WERI-Rb-1 (cell line): ENCODE results near the gene TCP11L2.

Experiments
- DNase-seq: peaks from one replicate; pipeline ENCODE4 v3.0.0-alpha.2; 2020
- H3K27ac ChIP-seq: fragments of 250-450 bp; sonication (Bioruptor Pico); 2 replicates; pipeline ENCODE4 v1.5.1; 2020; ENCODE audit warnings: mild to moderate bottlenecking, moderate library complexity
- H3K27me3 ChIP-seq: fragments of 250-450 bp; sonication (Bioruptor Pico); 2 replicates; pipeline ENCODE4 v1.5.1; 2021; ENCODE audit warnings: mild to moderate bottlenecking, low read depth, moderate library complexity; ENCODE audit not compliant: insufficient read depth, severe bottlenecking
- H3K36me3 ChIP-seq: fragments of 250-450 bp; sonication (Bioruptor Pico); 2 replicates; pipeline ENCODE4 v1.5.1; 2020; ENCODE audit warnings: mild to moderate bottlenecking, moderate library complexity
- H3K4me3 ChIP-seq: 2 replicates; pipeline ENCODE4 v1.5.1; 2011; ENCODE audit warnings: low read depth, mild to moderate bottlenecking, control low read depth, low read length
- H3K9me3 ChIP-seq: fragments of 250-450 bp; sonication (Bioruptor Pico); 2 replicates; pipeline ENCODE4 v1.5.1; 2021; ENCODE audit warnings: mild to moderate bottlenecking, moderate library complexity; ENCODE audit not compliant: severe bottlenecking
- TF ChIP-seq, protein P1 (sequence below): IDR thresholded peaks from 2 replicates; pipeline ENCODE4 v1.5.1; 2011; ENCODE audit warnings: low read depth, mild to moderate bottlenecking, control low read depth, inconsistent platforms, low read length

TCP11L2 gene

DNA sequence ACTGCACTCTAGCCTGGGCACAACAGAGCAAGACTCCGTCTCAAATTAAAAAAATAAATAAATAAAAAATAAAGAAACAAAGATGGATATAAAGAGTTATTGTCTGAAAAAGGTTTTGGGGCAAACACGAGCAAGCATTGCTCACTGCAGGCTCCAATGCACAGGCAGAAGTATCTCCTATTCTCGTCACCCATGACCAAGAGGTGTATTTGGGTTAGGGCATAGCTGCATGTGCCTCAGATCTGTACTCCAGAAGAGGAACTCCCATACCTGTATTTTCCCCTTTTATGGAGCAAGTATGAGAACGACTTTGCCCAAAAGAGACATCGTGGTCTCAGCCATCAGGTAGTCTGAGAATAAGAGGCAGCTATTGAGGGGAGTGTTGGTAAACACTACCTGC, 10.2 kb upstream of the TCP11L2 start:
- H3K27me3 ChIP-seq: no peaks in the 10 kb centered on the region

DNA sequence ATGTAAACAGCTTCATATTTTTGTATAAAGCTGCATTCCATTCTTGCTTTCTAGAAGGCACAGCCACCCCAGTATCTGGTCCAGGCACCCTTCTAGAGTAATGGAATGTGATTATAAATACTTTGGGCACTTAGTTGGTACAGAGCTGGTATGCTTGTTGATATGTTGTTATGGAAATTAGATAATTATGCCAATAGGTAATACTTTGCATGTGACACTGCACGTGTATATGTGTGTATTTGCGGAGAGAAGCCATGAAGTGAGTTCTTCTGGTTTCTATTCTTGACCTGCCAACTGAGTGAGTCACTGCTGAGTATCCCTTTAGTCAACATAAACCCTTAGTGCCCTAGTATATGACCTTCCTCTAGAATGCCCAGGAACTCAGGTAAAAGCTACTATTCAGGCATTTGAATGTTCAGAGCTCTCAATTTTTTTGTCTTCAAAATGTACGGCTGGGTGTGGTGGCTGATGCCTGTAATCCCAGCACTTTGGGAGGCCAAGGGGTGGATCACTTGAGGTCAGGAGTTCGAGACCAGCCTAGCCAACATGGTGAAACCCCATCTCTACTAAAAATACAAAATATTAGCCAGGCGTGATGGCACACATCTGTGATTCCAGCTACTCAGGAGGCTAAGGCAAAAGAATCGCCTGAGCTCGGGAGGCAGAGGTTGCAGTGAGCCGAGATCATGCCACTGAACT, 6.2 kb upstream of the TCP11L2 start:
- no peak for DNase-seq
- no peak overlapping the region for H3K27ac ChIP-seq
- no peak overlapping the region for H3K4me3 ChIP-seq
- H3K27me3 ChIP-seq: no peaks in the 10 kb centered on the region
- no peaks in the 10 kb centered on the region for H3K9me3 ChIP-seq
- TF ChIP-seq, protein P1, sequence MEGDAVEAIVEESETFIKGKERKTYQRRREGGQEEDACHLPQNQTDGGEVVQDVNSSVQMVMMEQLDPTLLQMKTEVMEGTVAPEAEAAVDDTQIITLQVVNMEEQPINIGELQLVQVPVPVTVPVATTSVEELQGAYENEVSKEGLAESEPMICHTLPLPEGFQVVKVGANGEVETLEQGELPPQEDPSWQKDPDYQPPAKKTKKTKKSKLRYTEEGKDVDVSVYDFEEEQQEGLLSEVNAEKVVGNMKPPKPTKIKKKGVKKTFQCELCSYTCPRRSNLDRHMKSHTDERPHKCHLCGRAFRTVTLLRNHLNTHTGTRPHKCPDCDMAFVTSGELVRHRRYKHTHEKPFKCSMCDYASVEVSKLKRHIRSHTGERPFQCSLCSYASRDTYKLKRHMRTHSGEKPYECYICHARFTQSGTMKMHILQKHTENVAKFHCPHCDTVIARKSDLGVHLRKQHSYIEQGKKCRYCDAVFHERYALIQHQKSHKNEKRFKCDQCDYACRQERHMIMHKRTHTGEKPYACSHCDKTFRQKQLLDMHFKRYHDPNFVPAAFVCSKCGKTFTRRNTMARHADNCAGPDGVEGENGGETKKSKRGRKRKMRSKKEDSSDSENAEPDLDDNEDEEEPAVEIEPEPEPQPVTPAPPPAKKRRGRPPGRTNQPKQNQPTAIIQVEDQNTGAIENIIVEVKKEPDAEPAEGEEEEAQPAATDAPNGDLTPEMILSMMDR: no peak
- H3K36me3 ChIP-seq: no peaks in the 10 kb centered on the region

More for the DNA sequence above, 10.2 kb upstream of the TCP11L2 start:
- Histone ChIP-seq H3K27ac (no peak overlapping the region), H3K4me3 (no peak overlapping the region), H3K36me3 (no peaks in the 10 kb centered on the region), H3K9me3 (no peaks in the 10 kb centered on the region)
- DNase-seq: no peak
- TF ChIP-seq, protein P1: no peak

DNA sequence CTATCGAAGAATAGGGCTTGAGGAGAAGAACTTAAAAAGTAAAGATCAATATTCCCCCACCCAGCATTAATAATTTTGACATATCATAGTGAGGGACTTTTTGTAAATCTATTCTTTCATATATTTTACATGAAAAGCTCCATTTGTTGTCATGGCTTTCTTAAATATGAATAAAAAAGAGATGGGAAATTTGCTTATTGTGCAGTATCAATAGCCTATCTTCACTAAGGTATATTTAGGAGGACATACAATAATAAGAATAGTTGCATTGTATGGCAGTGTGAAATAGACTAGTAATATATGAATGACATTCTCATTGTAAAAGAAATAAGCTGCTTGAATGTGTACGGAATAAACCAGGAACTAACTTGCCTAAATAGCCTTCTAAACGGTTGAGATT, 5.5 kb upstream of the TCP11L2 start:
- H3K9me3 ChIP-seq: no peaks in the 10 kb centered on the region
- DNase-seq: no peak
- H3K4me3 ChIP-seq: no peak overlapping the region
- H3K27me3 ChIP-seq: no peaks in the 10 kb centered on the region
- H3K36me3 ChIP-seq: no peaks in the 10 kb centered on the region
- TF ChIP-seq, protein P1: no peak
- no peak overlapping the region for H3K27ac ChIP-seq

DNA sequence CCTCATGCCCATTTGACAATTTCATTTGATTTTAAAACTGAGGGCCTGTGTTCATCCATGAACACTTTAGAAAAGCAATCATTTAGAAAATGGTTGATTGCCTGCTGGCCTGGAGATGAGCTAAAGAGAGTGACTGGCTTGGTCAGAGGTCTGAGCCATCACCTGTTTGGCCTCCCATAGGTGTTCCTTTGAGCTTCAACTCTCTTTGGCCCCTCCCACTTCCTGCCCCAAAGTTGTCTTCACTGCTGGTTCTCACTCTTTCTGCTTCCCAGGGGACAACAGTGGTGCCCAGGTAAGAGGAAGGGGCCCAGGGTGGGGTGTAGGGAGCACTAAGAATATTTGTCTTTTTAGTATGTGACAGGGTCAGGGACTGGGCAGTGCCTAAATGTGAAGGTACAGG, 4.9 kb upstream of the TCP11L2 start:
- no peak for DNase-seq
- TF ChIP-seq, protein P1: no peak
- H3K9me3 ChIP-seq: no peaks in the 10 kb centered on the region
- H3K36me3 ChIP-seq: no peaks in the 10 kb centered on the region
- H3K4me3 ChIP-seq: no peak overlapping the region
- H3K27me3 ChIP-seq: no peaks in the 10 kb centered on the region
- no peak overlapping the region for H3K27ac ChIP-seq

DNA sequence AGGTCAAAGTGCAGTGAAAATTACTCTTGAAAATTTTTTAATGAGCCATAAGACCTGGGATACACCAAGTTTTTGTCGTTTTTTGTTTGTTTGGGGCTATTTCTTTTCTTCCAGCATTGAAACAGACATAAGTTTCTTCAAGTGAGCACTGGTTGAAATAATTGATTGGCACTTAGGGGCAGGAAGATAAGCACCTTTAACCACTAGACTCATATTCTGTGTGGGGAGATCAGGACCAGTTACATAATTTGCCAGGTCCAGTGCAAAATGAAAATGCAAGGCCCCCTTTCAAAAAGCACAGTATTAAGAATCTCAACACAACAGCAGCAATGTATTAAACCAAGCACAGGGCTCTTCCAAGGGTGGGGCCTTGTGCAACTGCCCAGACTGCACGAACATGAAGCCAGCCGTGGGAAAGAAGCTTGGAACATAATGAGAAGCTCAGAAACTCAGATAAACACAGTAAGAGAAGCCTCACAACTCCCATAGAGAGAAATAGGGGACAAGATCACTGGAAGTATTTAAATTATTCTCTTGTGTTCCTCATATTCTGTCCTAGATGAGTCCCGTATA, 3.2 kb upstream of the TCP11L2 start:
- no peak overlapping the region for H3K27ac ChIP-seq
- no peaks in the 10 kb centered on the region for H3K27me3 ChIP-seq
- TF ChIP-seq, protein P1: no peak
- H3K4me3 ChIP-seq: no peak overlapping the region
- no peaks in the 10 kb centered on the region for H3K36me3 ChIP-seq
- H3K9me3 ChIP-seq: no peaks in the 10 kb centered on the region
- no peak for DNase-seq

DNA sequence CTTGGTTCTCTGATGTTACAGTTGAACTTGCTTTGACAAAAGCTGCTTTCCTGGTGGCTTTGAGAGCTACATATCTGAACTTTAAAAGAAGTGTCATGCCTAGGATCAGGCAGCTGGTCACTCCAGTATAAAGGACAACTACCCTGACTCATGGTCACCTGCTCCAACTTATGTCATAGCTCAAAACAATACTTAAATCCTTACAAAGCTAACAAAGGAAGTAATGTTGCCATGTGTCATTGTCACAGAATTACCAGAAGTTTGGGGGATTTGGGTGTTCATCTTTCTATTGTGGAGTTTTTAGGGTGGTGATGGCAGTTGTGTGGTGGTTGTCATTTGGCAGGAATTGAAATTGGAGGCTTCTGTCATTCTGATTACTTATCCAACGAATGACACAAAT, 1.8 kb upstream of the TCP11L2 start:
- no peaks in the 10 kb centered on the region for H3K9me3 ChIP-seq
- H3K36me3 ChIP-seq: no peaks in the 10 kb centered on the region
- TF ChIP-seq, protein P1: no peak
- H3K27ac ChIP-seq: no peak overlapping the region
- no peak overlapping the region for H3K4me3 ChIP-seq
- no peak for DNase-seq
- no peaks in the 10 kb centered on the region for H3K27me3 ChIP-seq
